ENCODE results near the gene EYA2. TPM values are rescaled to one million over a fixed set of nuclear protein-coding genes. Genes with fewer than 3 reads are reported as not detected.

Gene EYA2
- total RNA-seq, 1 donor from 2014 or later: not detected

DNA sequence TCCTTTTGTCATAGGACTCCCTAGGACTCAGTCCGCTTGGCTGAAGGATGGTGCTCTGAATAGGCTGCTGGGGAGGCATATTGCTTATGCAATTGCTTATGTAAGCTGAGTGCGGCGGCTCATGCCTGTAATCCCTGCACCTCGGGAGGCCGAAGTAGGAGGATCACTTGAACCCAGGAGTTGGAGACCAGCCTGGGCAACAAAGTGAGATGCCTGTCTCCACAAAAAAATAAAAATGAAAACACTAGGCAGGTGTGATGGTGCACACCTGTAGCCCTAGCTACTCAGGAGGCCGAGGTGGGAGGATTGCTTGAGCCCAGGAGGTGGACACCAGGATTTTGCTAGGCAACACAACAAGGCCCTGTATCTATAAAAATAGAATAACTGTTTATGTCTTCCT lies 81.3 kb downstream of the EYA2 start:
- DNase-seq (ENCODE audit: extremely low read depth, low read depth, low spot score): no peak

DNA sequence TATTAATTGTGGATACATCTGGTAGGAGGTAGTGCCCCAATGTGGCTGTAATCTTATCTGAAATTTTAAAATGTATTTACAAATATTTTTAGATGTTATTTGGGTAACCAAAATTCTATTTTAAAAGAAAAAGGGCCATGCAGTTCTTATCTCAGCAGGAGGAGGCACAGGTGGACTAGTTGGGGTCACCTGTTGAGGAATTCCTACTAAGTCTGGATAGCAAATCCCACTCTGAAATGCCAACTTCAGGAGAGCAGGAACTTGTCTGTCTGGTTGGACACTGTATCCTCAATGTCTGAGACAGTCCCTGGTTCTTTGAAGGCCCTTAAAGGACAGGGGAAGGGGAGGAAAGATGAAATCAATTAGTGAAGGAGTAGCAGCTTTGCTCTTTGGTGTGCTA lies 82.6 kb downstream of the EYA2 start:
- DNase-seq (ENCODE audit: extremely low read depth, low read depth, low spot score): no peak

DNA sequence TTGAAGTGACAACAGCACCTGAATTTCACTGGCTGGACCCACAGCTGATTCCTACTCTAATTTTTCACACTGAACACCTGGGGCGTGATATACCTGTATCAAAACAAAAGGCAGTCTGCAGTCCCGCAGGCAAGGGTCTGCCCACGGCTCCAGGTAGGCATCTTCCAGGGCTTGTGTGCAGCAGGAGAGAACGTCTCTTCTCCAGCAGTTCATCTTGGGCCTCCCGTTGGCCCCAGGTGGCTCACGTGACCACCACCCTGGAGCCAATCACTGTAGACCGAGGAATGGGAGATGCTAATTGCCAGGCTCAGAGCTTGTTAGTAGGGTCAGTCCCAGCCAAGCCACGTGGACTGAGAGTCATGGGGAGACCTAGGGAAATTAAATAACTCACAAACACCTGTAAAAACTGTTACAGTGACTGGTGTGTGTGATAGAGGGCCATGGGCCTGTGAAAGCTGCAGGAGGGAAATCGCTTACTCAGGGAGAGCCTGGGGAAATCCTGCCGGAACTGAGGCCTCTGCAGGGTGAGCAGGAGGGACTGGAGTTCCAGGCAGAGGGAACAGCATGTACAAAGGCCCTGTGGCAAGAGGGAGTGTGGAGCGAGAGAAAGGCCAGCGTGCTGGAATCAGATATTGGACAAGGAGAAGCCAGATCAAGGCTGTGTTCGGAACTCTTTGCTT lies 83.4 kb downstream of the EYA2 start:
- no peak for DNase-seq (ENCODE audit: extremely low read depth, low read depth, low spot score)

DNA sequence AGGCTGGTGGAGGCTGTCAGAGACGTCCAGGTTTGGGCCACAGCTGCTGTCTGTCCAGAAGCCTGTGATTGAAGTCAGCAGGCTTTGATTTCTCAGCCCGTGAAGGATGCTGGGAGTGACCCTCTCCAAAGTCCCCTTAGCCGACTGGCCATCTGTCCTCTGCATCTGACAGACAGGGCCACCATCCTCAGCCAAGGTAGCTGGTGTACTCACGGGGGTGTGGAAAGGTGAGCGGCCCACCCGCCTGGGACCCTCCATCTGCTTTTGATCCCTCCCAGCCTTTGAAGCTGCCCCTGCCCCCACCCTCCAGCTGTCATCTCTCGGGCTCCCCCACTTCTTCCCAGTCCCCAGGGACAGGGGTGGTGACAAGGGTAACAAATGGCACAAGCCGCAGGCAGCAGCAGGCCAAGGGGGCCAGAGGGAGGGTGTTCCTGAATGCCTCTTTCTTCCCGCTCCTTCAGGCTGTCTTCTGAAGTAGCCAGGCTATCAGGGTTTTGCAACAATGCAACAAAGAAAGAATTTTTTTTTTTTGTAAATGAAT lies 84.4 kb downstream of the EYA2 start:
- DNase-seq (ENCODE audit: extremely low read depth, low read depth, low spot score): no peak

DNA sequence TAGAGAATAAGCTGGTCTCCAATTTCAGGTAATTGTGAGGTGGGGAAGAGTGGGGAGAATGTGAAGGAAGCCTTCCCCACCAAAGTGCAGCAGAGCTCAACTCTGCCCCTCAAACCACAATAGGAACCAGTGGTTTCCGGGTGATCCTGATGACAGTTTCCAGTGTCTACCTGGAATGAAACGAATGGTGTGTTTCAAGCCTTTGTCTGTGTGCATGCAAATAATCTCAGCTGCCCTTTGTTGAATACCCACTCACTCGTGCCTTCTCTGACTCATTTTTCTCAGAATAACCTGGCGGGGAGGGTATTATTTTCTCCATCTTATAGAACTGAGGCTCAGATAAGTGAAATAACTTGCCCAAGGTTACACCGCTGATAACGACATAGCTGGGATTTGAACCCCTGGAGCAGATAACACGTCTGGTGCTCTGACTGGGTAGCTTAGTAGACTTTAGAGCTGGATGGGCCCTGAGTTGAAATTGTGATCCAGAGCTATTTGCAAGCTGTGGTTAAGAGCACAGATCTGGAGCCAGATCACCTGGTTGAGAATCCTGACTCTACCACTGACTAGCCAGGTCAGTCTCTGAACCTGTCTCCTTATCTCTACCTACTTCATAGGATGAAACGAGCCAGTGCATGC lies 85.1 kb downstream of the EYA2 start:
- DNase-seq (ENCODE audit: extremely low read depth, low read depth, low spot score): no peak

DNA sequence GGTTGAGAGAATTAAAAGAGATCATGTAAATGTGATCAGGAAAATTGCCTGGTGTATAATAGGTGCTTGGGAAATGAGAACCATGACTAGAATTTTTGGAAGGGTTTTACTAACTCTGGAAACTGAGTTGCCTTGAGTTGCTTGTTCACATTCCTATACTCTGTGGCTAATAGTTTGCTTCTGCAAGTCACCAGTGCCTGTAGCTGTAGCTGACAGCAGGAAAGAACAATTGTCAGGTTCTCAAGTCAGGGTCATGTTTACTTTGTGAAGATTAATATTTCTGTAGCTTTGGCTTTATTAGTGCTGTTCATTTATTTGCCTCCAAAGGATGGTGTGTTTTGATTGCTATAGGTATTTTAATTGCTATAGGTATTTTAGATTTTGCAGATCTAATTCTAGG lies 86.5 kb downstream of the EYA2 start:
- DNase-seq (ENCODE audit: extremely low read depth, low read depth, low spot score): no peak

DNA sequence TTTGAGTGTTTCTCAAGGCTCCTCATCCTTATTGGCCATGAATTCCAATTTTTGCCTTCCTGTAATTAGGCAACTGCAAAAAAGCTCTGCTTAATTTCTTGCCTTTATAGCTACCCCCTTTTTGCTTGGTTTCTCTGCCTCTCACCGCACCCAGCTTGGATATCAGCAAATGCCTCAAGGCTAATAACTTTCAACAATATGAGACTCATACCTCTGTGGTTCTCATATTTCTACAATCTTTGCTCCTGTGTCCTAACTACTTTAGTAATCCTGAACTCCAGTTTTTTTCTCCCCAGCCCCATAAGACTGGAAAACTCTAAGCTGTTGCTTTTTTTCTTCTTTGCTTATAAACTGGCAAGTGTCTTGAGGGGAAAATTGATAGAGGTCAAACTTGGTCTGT lies 88.8 kb downstream of the EYA2 start:
- DNase-seq (ENCODE audit: extremely low read depth, low read depth, low spot score): no peak

DNA sequence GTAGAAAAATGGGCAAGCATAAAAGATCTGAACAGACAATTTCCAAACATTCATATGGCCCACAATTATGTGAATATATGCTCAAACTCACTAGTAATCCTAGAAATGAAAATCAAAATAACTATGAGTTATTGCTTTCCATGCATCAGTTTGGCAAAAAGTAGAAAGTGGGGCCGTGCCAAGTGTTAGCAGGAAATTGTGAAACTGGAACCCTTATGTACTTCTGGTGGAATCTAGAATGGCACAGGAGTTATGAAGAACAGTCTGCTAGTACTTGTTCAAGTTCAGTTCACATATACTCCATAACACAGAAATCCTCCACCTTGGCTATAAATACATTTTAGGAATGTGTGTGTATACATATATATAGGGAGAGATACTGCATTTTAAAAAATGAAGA lies 89.8 kb downstream of the EYA2 start:
- no peak for DNase-seq (ENCODE audit: extremely low read depth, low read depth, low spot score)

DNA sequence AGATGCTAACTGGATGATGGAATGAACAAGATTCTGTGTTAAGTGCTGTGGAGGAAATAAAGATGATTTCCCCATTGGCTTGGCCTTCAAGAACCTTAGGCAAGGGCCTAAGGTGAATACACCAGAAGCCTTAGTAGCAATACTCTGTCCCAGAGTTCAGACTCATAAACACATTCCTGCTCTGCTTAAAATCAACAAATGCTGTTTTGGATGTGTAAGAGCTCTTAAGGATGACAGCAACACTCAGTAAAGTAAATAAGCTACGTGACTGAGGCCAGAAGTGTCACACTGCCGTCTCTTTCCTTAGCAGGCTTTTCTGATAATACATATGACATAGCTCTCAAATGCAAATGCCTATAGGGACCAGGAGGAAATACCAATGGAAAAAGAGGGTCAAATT lies 90.6 kb downstream of the EYA2 start:
- no peak for DNase-seq (ENCODE audit: extremely low read depth, low read depth, low spot score)

DNA sequence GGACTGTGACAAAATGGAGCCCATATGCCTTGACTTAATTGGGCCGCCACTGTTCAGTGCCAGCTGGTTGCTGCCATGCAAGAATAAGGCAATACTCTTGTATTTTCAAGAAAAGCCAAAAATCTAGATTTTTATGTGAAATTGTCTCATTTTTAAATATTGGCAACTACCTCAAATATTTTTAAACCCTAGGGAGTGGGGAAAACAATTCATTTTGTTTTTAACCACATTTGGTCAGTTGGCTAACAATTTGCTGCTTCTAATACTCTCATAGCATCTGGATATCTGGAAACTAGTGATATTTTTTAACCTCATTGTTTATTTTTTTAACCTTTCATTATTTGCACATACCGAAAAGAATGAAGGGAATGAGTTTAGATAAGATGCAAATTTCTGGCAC lies 91.0 kb downstream of the EYA2 start:
- DNase-seq (ENCODE audit: extremely low read depth, low read depth, low spot score): no peak

DNA sequence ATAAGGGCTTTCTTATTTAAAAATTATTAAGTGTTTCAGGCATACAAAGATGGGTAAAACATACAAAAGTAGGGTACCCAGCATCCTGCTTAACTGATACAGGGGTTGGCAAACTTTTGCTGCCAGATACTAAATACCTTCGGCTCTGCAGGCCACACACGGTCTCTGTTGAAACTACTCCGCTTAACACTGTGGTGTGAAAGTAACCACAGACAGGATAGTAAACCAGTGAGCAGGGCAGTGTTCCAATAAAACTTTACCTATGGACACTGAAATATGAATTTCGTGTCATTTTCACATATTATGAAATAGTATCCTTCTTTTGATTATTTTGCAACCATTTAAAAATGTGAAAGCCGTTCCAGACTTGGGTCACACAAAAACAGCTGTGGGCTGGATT lies 92.4 kb downstream of the EYA2 start:
- DNase-seq (ENCODE audit: extremely low read depth, low read depth, low spot score): no peak

DNA sequence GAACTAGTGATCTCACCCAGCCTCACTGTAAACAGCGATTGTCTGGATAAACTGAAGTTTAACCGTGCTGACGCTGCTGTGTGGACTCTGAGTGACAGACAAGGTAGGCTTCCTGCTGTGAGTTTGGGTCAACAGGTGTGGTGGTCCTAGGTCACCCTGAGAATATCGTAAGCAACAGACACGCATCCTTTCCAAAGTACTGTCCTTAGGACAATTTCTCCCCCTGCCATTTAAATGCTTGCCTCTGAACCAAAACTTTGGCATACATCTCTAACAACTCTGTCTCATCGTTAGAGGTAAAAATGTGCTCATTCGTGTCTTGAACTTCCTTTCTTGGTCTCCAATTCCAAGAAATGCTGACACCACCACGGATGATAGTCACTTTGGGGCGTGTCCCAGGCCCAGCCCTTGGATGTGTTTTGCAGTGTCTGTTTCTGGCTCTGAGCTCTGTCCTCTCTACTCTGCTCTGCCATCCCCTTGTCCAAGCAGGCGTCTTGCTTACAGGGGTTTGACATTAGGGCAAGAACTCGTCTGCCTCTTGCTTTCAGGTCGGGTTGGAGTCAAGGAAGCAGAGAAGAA lies 95.5 kb downstream of the EYA2 start:
- no peak for DNase-seq (ENCODE audit: extremely low read depth, low read depth, low spot score)

DNA sequence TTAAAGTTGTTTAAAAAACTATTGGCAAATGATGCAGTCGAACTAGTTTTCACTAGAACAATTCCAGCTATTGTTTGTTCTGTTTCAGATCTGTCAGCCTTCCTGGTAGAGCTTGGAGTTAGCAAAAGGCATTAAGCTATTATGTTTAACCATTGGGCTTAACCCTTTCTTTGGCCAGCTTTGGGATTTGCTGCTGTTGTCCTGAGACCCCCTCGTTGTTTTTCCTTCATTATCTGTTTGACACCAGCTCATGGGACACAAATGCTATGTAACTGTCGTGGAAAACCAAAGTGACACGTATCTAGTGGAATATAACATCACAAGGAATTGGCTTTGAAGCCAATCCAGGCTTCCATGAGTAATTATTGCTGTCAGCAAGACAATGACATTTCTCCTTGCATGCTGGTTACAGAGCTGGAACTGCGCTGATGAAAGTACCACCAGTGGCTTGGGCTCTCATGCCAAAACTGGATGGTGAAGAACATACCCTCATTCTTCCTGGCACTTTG lies 96.0 kb downstream of the EYA2 start:
- no peak for DNase-seq (ENCODE audit: extremely low read depth, low read depth, low spot score)

DNA sequence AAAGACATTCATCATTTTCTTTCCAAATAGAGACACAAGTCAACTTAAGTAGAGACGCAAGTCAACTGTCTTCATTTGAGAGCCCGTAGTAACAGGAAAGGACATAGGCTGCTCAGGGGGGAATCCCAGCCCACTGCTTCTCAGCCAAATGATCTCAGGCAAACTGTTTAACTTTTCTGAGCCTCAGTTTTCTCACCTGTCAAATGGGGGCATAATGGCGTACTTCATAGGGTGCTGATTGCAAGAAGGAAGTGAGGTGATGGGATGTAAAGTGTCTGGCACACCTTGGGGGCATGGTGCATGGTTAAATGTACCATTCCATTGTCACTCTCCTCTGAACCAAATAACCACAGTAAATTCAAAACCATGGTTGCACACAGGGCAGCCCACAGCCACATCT lies 96.5 kb downstream of the EYA2 start:
- no peak for DNase-seq (ENCODE audit: extremely low read depth, low read depth, low spot score)

DNA sequence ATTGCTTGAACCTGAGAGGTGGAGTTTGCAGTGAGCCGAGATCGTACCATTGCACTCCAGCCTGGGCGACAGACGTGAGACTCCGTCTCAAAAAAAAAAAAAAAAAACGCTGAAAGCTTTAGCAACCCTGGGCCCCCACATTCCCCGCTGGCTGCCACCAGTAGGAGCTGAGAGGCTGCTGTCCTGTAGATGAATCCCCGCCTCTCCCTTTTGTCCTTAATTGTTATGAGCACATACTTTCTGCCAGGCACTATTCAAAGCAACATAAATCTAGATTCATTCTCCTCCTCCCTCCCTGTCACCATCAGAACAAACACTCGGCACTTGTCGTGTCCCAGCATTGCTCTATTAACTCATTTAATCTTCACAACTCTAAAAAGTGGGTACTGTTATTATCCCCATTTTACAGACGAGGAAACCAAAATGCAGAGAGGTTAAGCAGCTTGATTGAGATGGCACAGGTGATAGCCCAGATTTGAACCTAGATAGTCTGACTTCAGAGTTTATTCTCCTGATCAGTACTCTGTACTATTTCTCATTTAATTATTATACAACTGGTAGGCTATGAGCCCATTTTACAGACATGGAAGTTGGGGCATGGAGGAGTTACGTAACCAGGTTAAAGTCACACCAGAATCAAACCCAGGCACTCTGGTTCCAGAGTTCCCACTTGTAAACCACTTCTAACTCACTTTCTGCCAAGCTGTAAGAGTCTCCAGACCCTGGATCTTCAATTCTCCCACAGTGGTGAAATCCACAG lies 97.4 kb downstream of the EYA2 start:
- DNase-seq (ENCODE audit: extremely low read depth, low read depth, low spot score): no peak

DNA sequence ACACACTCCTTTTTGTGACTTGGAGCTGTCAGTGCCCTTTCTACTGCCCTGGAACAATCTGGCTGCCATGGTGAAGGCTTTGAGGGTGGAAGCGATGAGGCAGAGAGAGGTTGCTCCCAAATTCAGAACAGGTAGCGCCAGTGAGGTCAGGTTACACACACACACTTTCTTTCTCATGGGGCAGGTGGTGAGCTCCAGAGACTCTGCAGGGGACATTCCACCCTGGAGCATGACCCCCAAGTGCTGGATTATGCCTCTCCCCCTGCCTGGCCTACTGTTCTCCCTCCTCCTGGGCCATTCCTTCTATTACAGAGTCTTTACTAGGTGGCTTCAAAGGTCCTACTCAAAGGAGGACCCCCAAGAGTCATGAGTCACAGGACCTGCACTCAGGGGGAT lies 98.0 kb downstream of the EYA2 start:
- no peak for DNase-seq (ENCODE audit: extremely low read depth, low read depth, low spot score)

DNA sequence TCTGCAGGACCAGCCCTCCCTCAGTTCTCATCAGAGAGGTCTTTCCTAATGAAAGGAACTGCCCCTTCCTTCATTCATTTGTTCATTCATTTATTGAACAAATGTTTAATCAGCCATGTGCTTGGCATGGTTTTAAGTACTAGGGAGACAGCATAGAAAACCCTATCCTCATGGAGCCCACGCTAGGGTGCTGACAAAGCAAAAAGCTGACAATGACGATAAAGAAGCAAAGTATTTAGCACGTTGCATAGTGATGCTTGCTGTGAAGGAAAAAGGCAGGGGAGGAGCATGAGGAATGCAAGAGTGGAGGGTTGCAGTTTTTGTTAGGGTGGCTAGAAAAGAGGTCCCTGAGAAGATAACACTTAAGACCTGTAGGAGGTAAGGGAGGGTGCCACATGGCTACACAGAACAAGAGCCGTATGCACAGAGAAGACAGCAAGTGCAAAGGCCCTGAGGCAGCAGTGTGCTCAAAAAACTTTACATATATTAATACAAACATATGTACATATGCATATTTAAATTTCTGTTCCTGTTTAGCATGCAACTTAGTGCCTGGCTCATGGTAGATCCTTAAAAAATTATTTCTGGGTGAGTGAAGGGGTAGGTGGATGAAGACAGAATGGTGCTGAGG lies 98.9 kb downstream of the EYA2 start:
- no peak for DNase-seq (ENCODE audit: extremely low read depth, low read depth, low spot score)

DNA sequence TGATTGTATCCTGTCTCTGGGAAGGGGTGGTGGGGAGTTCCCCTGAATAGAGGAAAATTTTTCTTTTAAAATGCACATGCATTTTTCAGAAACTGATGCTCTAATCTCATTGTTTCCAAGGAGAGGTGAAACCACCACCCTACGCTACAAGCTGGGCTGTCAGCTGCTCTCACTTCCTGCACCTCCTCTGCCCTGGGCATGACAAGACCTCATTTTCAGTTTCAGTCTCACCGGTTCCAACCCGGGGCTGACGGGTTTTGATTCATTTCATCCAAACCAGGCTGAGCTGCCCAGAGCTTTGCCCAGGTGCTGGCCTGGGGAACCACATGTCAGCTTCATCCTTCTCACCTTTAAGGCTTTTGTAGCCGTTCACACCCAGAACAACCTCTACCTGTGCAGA lies 99.7 kb downstream of the EYA2 start:
- DNase-seq (ENCODE audit: extremely low read depth, low read depth, low spot score): no peak

DNA sequence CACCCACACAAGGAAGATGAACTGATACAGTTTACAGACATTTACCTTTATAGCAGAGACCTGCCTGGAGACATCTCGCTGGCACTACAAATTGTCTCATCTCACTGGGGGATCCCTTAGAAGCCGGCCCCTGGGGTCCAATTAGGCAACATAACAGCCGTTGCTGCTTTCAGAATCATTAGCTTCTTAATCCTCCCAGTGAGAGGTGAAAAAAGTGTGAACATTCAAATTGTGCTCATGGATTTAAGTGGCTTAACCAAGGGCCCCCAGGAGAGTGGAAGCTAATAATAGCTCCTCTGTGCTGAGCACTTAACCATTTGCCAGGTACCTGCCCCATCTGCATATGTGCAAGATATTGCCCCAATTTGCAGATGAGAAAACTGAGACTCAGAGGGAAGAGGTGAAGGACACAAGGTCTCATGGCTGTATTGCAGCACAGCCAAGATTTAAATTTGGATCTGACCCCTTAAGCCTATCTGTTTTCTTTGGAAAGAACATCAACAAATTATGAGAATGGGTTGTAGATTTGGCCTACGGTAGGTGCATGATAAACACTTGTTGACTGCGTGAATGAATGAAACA lies 101.0 kb downstream of the EYA2 start:
- DNase-seq (ENCODE audit: extremely low read depth, low read depth, low spot score): no peak

DNA sequence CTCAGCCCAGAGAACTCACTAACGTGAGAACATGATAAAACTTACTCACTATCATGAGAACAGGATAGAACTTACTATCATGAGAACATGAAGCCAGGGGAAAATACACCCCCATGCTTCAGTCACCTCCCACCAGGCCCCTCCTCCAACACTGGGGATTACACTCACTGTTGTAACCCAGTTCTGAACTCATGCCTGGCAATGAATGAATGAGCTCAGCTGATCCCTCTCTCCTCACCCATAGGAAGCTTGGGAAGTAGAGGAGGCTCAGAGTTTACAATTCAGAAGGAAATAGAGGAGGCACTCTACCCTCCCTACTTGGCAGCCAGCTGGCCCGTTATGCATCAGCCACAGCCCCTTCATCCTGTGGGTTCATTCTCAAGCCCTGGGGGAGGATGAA lies 102.5 kb downstream of the EYA2 start:
- DNase-seq (ENCODE audit: extremely low read depth, low read depth, low spot score): no peak

Data from glomerular endothelial cell (primary cell).